GM13977 (cell line): ENCODE measurements around the gene TRMT61A.

ENCODE experiments used
- DNase-seq: peaks from one replicate; pipeline ENCODE4 v3.0.0; 2012; ENCODE audit warnings: low spot score
- in situ Hi-C: fragments of 300-500 bp; cut with MboI; formaldehyde crosslinking; loops from one replicate; pipeline ENCODE4 v1.12.0; 2022; ENCODE audit warnings: low sequenced_read_pairs, low pct_unique_long_range_greater_than_20kb, mixed read lengths, inconsistent platforms; ENCODE audit not compliant: unreplicated experiment
- TF ChIP-seq, protein P1 (sequence below): IDR thresholded peaks from 2 replicates; pipeline ENCODE4 v1.5.1; 2012; ENCODE audit warnings: mild to moderate bottlenecking, control low read depth; ENCODE audit not compliant: insufficient read depth; ENCODE audit errors: extremely low read depth, missing control alignments

Gene TRMT61A

DNA sequence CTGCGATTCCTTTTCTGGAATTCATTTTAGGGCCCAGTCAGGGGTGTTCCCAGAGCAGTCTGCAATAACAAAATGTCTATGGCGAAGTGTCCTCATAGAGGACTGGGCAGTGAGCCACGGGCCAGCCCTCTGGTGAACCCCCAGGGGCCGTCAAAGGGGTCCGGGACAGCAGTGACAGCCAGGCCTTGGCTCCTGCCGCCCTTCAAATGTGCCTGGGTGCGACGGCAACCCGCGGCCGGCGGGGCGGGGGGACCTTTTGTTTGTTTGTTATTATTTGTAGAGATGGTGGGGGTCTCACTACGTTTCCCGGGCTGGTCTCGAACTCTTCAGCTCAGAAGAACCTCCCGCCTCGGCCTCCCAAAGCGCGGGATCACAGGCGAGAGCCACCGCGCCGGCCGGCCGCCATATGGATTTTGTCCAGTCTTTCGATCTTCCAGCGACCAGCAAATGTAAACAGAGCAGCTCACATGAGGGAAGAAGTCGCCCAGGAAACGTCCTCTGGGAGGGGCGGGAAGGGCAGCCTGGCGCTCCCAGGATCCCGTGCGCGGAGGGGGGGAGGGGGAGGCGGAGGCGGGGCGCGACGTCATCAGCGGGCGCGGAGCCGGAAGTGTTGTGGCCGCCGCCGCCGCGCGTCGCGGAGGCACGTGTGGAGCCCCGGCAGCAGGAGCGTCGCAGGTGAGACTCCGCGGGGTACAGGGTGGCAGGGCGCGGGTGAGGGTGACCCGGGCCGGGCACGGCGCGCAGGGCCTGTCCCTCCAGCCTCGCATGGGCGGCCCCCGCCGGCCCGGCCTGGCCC is at the start of gene TRMT61A:
TSS of gene TRMT61A (plus strand) at position 610 of the 796 bp plus-strand sequence. CDS start 783 bp downstream, outside the sequence.
- peak; percentile 98 for DNase-seq
- in situ Hi-C loops, result no loop called here
- TF ChIP-seq, protein P1, sequence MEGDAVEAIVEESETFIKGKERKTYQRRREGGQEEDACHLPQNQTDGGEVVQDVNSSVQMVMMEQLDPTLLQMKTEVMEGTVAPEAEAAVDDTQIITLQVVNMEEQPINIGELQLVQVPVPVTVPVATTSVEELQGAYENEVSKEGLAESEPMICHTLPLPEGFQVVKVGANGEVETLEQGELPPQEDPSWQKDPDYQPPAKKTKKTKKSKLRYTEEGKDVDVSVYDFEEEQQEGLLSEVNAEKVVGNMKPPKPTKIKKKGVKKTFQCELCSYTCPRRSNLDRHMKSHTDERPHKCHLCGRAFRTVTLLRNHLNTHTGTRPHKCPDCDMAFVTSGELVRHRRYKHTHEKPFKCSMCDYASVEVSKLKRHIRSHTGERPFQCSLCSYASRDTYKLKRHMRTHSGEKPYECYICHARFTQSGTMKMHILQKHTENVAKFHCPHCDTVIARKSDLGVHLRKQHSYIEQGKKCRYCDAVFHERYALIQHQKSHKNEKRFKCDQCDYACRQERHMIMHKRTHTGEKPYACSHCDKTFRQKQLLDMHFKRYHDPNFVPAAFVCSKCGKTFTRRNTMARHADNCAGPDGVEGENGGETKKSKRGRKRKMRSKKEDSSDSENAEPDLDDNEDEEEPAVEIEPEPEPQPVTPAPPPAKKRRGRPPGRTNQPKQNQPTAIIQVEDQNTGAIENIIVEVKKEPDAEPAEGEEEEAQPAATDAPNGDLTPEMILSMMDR, result no peak

DNA sequence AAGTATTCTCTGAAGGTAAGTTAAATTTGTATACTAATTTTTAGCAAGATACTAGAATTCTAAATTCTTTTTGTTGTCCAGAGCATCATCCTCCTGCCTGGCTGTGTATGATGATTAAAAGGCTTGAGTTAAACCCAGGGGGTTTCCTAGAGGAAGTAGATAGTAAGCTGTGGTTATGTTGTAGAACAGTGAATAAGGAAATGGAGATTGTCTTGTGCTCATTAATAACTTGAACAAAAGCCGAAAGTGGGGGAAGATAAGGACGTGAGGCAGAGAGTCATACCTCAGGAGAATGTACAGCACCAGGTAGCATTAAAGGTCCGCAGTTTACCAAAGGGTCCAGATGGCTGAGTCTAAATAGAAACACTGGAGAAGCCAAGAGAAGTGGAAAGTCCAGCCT is 48.4 kb upstream of the TRMT61A start:
- peak; percentile 50 for DNase-seq
- TF ChIP-seq, protein P1, result no peak

DNA sequence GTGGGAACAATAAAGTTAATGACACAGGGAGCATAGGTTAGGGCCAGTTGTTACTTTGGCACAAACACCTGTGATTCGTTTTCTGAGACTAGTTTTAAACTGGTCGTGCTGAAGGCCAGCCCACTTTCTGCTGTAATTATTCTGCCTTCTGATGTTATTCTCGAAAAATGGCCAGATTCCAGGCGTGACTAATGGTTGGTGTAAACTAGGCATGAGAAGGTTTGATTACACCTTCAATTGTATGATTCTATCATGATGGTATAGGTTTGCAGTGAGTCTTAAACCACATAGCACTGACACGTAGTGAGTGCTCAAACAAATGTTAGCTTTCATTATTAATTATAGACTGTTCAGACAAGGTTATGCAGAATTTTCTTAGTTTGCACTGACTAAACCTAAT is 45.4 kb upstream of the TRMT61A start:
- DNase-seq, result no peak
- in situ Hi-C loops, result no loop called here
- TF ChIP-seq, protein P1, result no peak

More for the DNA sequence above, 48.4 kb upstream of the TRMT61A start:
- in situ Hi-C loops, result no loop called here

DNA sequence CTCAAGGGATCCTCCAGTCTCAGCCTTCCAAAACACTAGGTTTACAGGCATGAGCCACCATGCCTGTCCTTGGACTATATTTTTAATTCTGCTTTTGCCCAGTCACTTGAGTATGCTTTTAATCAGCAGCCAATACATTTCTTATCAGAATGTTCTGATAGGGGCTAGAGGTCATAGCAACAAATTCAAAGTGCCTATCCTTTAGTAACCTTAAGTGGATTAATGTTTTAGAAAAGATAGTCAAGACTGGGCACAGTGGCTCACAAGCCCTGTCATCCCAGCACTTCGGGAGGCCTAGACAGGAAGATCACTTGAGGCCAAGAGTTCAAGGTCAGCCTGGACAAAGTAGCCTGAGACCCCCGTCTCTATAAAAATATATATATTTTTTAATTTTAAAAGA is 43.5 kb upstream of the TRMT61A start:
- TF ChIP-seq, protein P1, result no peak
- in situ Hi-C loops, result no loop called here

DNA sequence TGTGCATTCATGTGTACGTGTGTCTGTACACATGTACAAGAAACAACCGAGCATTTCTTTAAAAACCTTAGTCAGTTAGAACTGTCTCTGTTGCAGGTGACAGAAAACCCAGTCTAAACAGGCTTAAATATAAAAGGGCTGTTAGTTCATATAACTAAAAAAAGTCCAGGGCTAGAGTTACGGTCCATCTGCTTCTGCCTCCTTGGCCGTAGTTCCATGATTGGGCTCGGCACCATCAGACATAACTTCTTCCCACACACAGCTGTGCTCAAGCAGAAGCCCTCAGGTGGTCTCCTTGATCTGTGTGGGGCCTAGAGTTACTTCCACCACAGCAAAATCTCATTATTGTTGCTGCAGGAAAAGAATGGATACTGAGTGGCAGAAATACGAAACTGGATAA is 40.9 kb upstream of the TRMT61A start:
- in situ Hi-C loops, result no loop called here
- TF ChIP-seq, protein P1, result no peak

More for the DNA sequence above, 43.5 kb upstream of the TRMT61A start:
- no peak for DNase-seq

DNA sequence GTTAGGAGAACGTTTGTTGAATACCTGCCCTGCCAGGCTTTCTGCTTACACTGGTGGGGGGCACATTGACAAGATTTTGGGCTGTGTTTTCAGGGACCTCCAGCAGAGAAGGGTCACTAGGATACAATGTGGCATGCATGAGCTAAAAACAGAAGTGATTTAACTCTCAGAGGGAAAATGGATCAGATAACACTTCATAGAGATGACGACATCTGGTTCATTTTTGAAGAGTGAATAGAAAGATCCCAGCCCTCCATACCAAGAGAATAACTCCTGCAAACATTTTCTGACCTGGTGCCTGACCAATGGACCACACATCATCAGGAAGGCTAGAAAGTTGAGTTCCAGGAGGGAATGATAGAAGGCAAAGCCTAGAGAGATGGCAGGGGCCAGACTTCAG is 40.0 kb upstream of the TRMT61A start:
- DNase-seq, result no peak
- TF ChIP-seq, protein P1, result no peak
- in situ Hi-C loops, result no loop called here

More for the DNA sequence above, 40.9 kb upstream of the TRMT61A start:
- no peak for DNase-seq
